Tibial nerve (tissue), 4 donors: ENCODE data around the gene SLC19A3.

ENCODE experiments used
- CTCF ChIP-seq, 5 experiments: fragments of 200-600 bp in 3 of 5; fragments of 450-650 bp in 2 of 5; sonication (generic) in 3 of 5; IDR thresholded peaks; one replicate each; pipeline ENCODE4 v1.5.1; 2016 to 2019; ENCODE audit warnings: antibody characterized with exemption in 5 of 5, mild to moderate bottlenecking in 3 of 5, moderate library complexity in 2 of 5
- EP300 ChIP-seq, 2 donors: sonication (generic); formaldehyde crosslinking; IDR thresholded peaks; one replicate each; pipeline ENCODE4 v1.6.1; 2017; ENCODE audit warnings: antibody characterized with exemption in 2 of 2, mild to moderate bottlenecking in 1 of 2

GRCh38 chr2:227696990-227697679, 20.7 kb downstream of the SLC19A3 start:
- TF ChIP-seq CTCF (IDR thresholded peaks at IDR 0.05) (no peak), EP300 (IDR thresholded peaks at IDR 0.05) (no peak)
